Stimulated activated CD8-positive, alpha-beta memory T cell treated with anti-CD3 and anti-CD28 coated beads, Interleukin-12 subunit alpha, Interleukin-12 subunit beta, amount 100 ng/mL, for 4 hours (primary cell): ENCODE measurements around the gene ZFAND3.

Experiments used
- DNase-seq: peaks from one replicate; pipeline ENCODE4 v3.0.0-alpha.2; 2020; ENCODE audit warnings: low read depth

The ZFAND3 gene

GRCh38 chr6:38155144-38155543 is 335.6 kb downstream of the ZFAND3 start:
- no peak for DNase-seq

- no peak for DNase-seq
Observed at GRCh38 chr6:38155621-38156204, 336.2 kb downstream of the ZFAND3 start.

GRCh38 chr6:38156818-38157565 is 337.5 kb downstream of the ZFAND3 start:
- no peak for DNase-seq

- DNase-seq = no peak
Observed at GRCh38 chr6:38157905-38158304, 338.4 kb downstream of the ZFAND3 start.

- DNase-seq = no peak
Observed at GRCh38 chr6:38158762-38159350, 339.3 kb downstream of the ZFAND3 start.

GRCh38 chr6:38159596-38159995 is 340.1 kb downstream of the ZFAND3 start:
- no peak for DNase-seq

- DNase-seq = no peak
Observed at GRCh38 chr6:38160831-38161230, 341.3 kb downstream of the ZFAND3 start.

GRCh38 chr6:38161331-38161730 is 341.8 kb downstream of the ZFAND3 start:
- no peak for DNase-seq

GRCh38 chr6:38161754-38162492 is 342.4 kb downstream of the ZFAND3 start:
- no peak for DNase-seq

- no peak for DNase-seq
Observed at GRCh38 chr6:38162493-38163185, 343.1 kb downstream of the ZFAND3 start.

GRCh38 chr6:38163186-38164130 is 343.9 kb downstream of the ZFAND3 start:
- DNase-seq = no peak

GRCh38 chr6:38164131-38164481 is 344.6 kb downstream of the ZFAND3 start:
- no peak for DNase-seq

GRCh38 chr6:38164671-38165108 is 345.2 kb downstream of the ZFAND3 start:
- no peak for DNase-seq

GRCh38 chr6:38166411-38167240 is 347.1 kb downstream of the ZFAND3 start:
- no peak for DNase-seq

- DNase-seq = no peak
Observed at GRCh38 chr6:38167598-38167997, 348.1 kb downstream of the ZFAND3 start.

GRCh38 chr6:38168126-38168525 is 348.6 kb downstream of the ZFAND3 start:
- DNase-seq = no peak

GRCh38 chr6:38168699-38169098 is 349.2 kb downstream of the ZFAND3 start:
- no peak for DNase-seq

- no peak for DNase-seq
Observed at GRCh38 chr6:38169221-38169976, 349.9 kb downstream of the ZFAND3 start.

GRCh38 chr6:38169977-38170526 is 350.5 kb downstream of the ZFAND3 start:
- no peak for DNase-seq
